Naive B cell (primary cell): Measurements from ENCODE around the gene RACGAP1. TPM values are rescaled to one million over a fixed set of nuclear protein-coding genes. Genes with fewer than 3 reads are reported as not detected.
"Not testable (repeated sequence)": the region's sequence is repeated elsewhere in the genome, so short reads cannot be mapped to it uniquely, and the experiment has no call there.

Experiments used
- ATAC-seq, 2 donors: fragments of 150-1000 bp; cut with Tn5 transposase; 2 replicates each; pipeline ENCODE4 v1.10.0; 2021; ENCODE audit warnings: low read depth in 2 of 2, mild to moderate bottlenecking in 2 of 2, moderate library complexity in 2 of 2
- DNase-seq: peaks from one replicate; pipeline ENCODE4 v3.0.0; 2022
- H3K27ac Mint-ChIP-seq, 6 donors: one replicate each; pipeline ENCODE4 v1.8.0; 2020 to 2022; ENCODE audit warnings: mild to moderate bottlenecking in 6 of 6, mixed read lengths in 6 of 6, moderate library complexity in 5 of 6, inconsistent platforms in 2 of 6
- H3K27me3 Mint-ChIP-seq, 3 donors: one replicate each; pipeline ENCODE4 v1.8.0; 2021 to 2022; ENCODE audit warnings: mixed read lengths in 3 of 3, mild to moderate bottlenecking in 1 of 3
- H3K36me3 Mint-ChIP-seq, 2 donors: one replicate each; pipeline ENCODE4 v1.8.0; 2020 to 2022; ENCODE audit warnings: mixed read lengths in 2 of 2, inconsistent platforms in 1 of 2, mild to moderate bottlenecking in 1 of 2
- H3K4me1 Mint-ChIP-seq, 3 donors: one replicate each; pipeline ENCODE4 v1.8.0; 2020 to 2022; ENCODE audit warnings: mixed read lengths in 3 of 3, inconsistent platforms in 1 of 3, mild to moderate bottlenecking in 1 of 3, moderate library complexity in 1 of 3
- H3K4me3 Mint-ChIP-seq, 8 donors: one replicate each; pipeline ENCODE4 v1.8.0; 2020 to 2022; ENCODE audit warnings: mild to moderate bottlenecking in 8 of 8, mixed read lengths in 8 of 8, moderate library complexity in 8 of 8, inconsistent platforms in 2 of 8
- H3K9me3 Mint-ChIP-seq, 7 donors: one replicate each; pipeline ENCODE4 v1.8.0; 2020 to 2022; ENCODE audit warnings: mixed read lengths in 7 of 7, mild to moderate bottlenecking in 5 of 7, inconsistent platforms in 2 of 7, moderate library complexity in 1 of 7
- polyA plus RNA-seq, 6 donors: library from polyadenylated mRNA; unstranded; fragments of 300-500 nt; fragmentation: Illumina TruSeq; gene quantifications; one replicate each; pipeline ENCODE4 v1.2.3, GENCODE V29; 2021; ENCODE audit warnings: low read depth in 6 of 6

The RACGAP1 gene
- polyA plus RNA-seq, 6 donors from 2014 or later: 4.7 to 9.0 (median 8.7) TPM; not detected in 1

DNA sequence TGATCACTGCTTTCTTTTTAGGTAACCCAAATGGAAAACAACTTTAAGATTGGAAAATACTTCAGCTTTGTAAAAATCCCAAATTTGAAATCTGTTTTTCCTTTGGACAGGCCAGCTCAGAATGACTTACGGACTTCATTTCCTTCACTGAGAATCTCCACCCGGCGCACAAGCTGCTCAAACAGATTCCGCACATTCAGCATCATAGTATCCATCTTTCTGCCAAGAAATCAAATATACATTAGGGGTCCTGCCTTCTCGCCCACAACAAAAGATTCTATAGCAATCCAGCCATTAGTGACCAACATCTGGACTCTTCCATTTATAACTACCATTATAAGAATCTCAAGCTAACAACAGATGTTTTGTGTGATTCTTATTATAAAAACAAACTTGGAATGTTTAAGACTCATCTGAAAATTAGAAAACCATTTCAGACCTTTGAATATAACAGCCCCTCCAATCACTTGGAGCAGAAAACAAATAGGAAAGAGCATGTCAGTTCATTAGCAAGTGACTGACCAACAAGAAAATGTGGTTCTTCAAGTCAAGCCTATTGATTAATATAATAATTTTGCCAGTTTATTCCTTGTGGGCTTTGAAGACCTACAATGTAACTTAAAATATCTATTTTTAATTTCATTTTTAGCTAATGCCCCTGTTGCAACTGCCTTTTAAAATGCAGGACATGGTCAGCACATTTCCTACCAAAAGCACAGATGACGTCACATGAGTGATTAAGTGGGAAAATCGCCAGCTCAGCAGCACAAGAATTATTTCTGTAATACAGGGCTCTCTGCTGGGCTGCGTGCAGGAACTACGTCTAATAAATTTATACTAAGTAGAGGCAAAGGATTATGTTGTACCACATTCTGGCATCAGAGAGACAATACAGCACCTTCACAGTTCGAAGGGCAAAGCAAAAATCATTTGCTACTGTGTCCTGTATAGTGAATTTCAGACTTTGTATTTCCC lies 8.5 kb downstream of the RACGAP1 start:
- Mint-ChIP-seq H3K36me3 (no peaks in the 10 kb centered on the region), H3K4me3 (no peak overlapping the region), H3K27me3 (no peaks in the 10 kb centered on the region), H3K9me3 (no peaks in the 10 kb centered on the region), H3K27ac (no peak overlapping the region), H3K4me1 (peaks cover 0 to 4% (median 0%) of the 10 kb centered on the region in 3 donors)
- ATAC-seq (no peak), DNase-seq (no peak)

DNA sequence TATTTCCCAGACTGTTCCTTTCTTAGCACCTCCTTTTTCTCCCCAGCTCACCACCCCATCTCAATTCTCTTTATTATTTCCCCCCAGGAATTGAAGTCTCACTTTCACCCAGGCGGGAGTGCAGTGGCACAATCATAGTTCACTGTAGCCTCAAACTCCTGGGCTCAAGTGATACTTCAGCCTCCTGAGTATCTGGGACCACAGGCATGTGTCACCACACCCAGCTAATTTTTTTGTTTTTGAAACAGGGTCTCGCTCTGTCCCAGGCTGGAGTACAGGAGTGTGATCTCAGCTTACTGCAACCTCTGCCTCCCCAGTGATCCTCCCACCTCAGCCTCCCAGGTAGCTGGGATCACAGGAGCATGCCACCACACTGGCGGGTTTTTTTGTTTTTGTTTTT lies 11.0 kb downstream of the RACGAP1 start:
- H3K4me1 Mint-ChIP-seq: peaks cover 0 to 4% (median 0%) of the 10 kb centered on the region in 3 donors
- DNase-seq (no peak), ATAC-seq (no peak)
- H3K36me3 Mint-ChIP-seq: no peaks in the 10 kb centered on the region
- no peaks in the 10 kb centered on the region for H3K27me3 Mint-ChIP-seq
- H3K27ac Mint-ChIP-seq: peak overlapping the region in 2 of 6 donors; percentile 10 to 83
- no peak overlapping the region for H3K4me3 Mint-ChIP-seq
- no peaks in the 10 kb centered on the region for H3K9me3 Mint-ChIP-seq

DNA sequence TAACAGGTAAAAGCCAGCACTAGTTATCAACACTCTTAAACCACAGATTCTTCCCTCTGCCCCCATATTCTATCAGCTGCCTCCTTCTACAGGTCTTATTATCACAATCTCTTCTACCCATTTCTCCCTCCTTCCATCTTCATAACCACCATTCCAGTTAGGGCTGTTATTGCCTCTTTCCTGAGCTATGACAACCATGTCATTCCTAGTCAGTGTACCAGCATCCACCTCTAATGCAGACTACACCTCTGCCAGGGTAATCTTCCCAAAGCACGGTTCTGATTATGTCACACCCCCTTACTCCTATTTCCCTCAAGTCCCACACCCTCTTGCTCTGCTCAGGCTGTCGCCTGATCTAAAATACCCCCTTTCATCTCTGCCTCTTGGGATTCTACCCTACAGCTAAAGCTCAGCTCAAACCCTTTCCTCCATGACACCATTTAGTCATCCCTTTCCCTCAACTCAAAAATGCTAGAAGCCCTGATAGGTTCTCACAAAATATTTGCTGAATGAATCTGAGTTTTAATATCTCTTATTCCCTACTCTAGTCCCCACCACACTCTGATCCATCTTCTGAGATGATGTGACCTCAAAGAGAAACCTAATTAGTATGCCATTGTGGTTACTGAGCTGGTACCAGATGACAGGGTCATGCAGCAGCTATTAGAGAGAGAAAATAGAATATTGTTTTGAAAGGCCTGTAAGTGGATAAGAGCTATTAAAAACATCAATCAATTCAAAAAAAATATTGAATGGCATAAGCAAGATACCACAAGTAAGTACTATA lies 11.7 kb downstream of the RACGAP1 start:
- Mint-ChIP-seq H3K27me3 (no peaks in the 10 kb centered on the region), H3K4me1 (no peaks in the 10 kb centered on the region), H3K27ac (peak overlapping the region in 2 of 6 donors; percentile 8 to 33), H3K9me3 (no peaks in the 10 kb centered on the region), H3K36me3 (no peaks in the 10 kb centered on the region), H3K4me3 (no peak overlapping the region)
- no peak for ATAC-seq
- no peak for DNase-seq

GRCh38 chr12:50006754-50007442 lies 18.4 kb downstream of the RACGAP1 start:
- Mint-ChIP-seq H3K36me3 (peaks cover 0 to 8% of the 10 kb centered on the region in 2 donors), H3K27me3 (no peaks in the 10 kb centered on the region), H3K9me3 (no peaks in the 10 kb centered on the region), H3K4me1 (peaks cover 0 to 5% (median 3%) of the 10 kb centered on the region in 3 donors), H3K4me3 (no peak overlapping the region), H3K27ac (no peak overlapping the region)
- DNase-seq (no peak), ATAC-seq (no peak)

GRCh38 chr12:50006280-50006679 lies 19.0 kb downstream of the RACGAP1 start:
- no peaks in the 10 kb centered on the region for H3K9me3 Mint-ChIP-seq
- peaks cover 0 to 5% (median 3%) of the 10 kb centered on the region in 3 donors for H3K4me1 Mint-ChIP-seq
- ATAC-seq: no peak
- no peak overlapping the region for H3K27ac Mint-ChIP-seq
- peak overlapping the region in 1 of 8 donors; percentile 1 for H3K4me3 Mint-ChIP-seq
- H3K36me3 Mint-ChIP-seq: peaks cover 0 to 8% of the 10 kb centered on the region in 2 donors
- no peak for DNase-seq
- H3K27me3 Mint-ChIP-seq: no peaks in the 10 kb centered on the region

GRCh38 chr12:50005175-50005574 lies 20.1 kb downstream of the RACGAP1 start:
- no peaks in the 10 kb centered on the region for H3K9me3 Mint-ChIP-seq
- H3K4me3 Mint-ChIP-seq: no peak overlapping the region
- no peaks in the 10 kb centered on the region for H3K27me3 Mint-ChIP-seq
- H3K36me3 Mint-ChIP-seq: peaks cover 0 to 8% of the 10 kb centered on the region in 2 donors
- DNase-seq (no peak), ATAC-seq (no peak)
- peaks cover 0 to 5% (median 3%) of the 10 kb centered on the region in 3 donors for H3K4me1 Mint-ChIP-seq
- H3K27ac Mint-ChIP-seq: peak overlapping the region in 1 of 6 donors; percentile 36

DNA sequence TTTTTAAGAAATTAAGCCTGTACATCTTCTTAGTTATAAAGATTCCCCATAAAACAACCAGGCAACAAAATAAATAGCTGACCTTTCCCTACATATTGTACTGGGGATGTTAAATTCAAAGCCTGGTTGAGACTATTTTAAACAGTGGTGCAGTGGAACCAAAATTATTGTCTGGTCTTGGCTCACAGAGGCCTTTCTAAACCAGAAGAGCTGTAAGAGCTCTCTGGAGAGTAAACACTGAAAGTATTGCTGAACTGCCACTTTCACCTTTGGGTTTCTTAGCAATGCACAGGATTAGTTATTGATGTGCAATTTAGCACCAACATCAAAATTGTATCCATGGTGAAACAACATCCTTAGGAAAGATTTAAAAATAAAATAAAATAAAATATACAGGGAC lies 20.6 kb downstream of the RACGAP1 start:
- Mint-ChIP-seq H3K9me3 (no peaks in the 10 kb centered on the region), H3K4me1 (peaks cover 0 to 5% (median 3%) of the 10 kb centered on the region in 3 donors), H3K27ac (no peak overlapping the region), H3K27me3 (no peaks in the 10 kb centered on the region), H3K36me3 (peaks cover 0 to 8% of the 10 kb centered on the region in 2 donors), H3K4me3 (no peak overlapping the region)
- DNase-seq: no peak
- no peak for ATAC-seq

GRCh38 chr12:50003595-50003994 lies 21.7 kb downstream of the RACGAP1 start:
- H3K27me3 Mint-ChIP-seq: no peaks in the 10 kb centered on the region
- ATAC-seq: no peak
- H3K4me3 Mint-ChIP-seq: no peak overlapping the region
- H3K9me3 Mint-ChIP-seq: no peaks in the 10 kb centered on the region
- no peak for DNase-seq
- H3K27ac Mint-ChIP-seq: no peak overlapping the region
- H3K4me1 Mint-ChIP-seq: peaks cover 0 to 5% (median 3%) of the 10 kb centered on the region in 3 donors
- peaks cover 0 to 15% of the 10 kb centered on the region in 2 donors for H3K36me3 Mint-ChIP-seq

DNA sequence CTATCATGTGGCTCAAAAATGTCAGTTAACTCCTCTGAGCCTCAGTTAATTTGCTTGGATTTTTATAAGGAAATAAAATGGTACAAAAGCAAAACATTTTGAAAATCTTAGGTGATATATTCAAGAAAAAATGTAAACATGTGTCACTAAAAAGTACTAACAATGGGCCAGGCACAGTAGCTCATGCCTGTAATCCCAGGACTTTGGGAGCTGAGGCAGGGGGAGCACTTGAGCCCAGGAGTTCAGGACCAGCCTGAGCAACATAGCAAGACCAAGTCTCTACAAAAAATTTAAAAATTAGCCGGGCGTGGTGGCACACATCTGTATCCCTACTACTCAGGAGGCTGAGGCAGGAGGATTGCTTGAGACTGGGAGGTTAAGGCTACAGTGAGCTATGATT lies 26.8 kb downstream of the RACGAP1 start:
- peaks cover 10 to 26% of the 10 kb centered on the region in 2 donors for H3K36me3 Mint-ChIP-seq
- no peaks in the 10 kb centered on the region for H3K9me3 Mint-ChIP-seq
- no peak overlapping the region for H3K4me3 Mint-ChIP-seq
- no peaks in the 10 kb centered on the region for H3K4me1 Mint-ChIP-seq
- no peaks in the 10 kb centered on the region for H3K27me3 Mint-ChIP-seq
- DNase-seq (no peak), ATAC-seq (no peak)
- H3K27ac Mint-ChIP-seq: no peak overlapping the region

GRCh38 chr12:49990273-49990672 lies 35.0 kb downstream of the RACGAP1 start:
- Mint-ChIP-seq H3K36me3 (peaks cover 15 to 34% of the 10 kb centered on the region in 2 donors), H3K27ac (peak overlapping the region in 1 of 6 donors; percentile 12), H3K9me3 (no peaks in the 10 kb centered on the region), H3K4me1 (no peaks in the 10 kb centered on the region), H3K4me3 (no peak overlapping the region), H3K27me3 (no peaks in the 10 kb centered on the region)
- no peak for ATAC-seq
- DNase-seq: no peak

- H3K27ac Mint-ChIP-seq: peak overlapping the region in 1 of 6 donors; percentile 16
- peaks cover 15 to 30% of the 10 kb centered on the region in 2 donors for H3K36me3 Mint-ChIP-seq
- not testable (repeated sequence) for H3K27me3 Mint-ChIP-seq, H3K4me1 Mint-ChIP-seq, H3K9me3 Mint-ChIP-seq, H3K4me3 Mint-ChIP-seq, DNase-seq, ATAC-seq
Observed at GRCh38 chr12:49989400-49989799, 35.9 kb downstream of the RACGAP1 start.

DNA sequence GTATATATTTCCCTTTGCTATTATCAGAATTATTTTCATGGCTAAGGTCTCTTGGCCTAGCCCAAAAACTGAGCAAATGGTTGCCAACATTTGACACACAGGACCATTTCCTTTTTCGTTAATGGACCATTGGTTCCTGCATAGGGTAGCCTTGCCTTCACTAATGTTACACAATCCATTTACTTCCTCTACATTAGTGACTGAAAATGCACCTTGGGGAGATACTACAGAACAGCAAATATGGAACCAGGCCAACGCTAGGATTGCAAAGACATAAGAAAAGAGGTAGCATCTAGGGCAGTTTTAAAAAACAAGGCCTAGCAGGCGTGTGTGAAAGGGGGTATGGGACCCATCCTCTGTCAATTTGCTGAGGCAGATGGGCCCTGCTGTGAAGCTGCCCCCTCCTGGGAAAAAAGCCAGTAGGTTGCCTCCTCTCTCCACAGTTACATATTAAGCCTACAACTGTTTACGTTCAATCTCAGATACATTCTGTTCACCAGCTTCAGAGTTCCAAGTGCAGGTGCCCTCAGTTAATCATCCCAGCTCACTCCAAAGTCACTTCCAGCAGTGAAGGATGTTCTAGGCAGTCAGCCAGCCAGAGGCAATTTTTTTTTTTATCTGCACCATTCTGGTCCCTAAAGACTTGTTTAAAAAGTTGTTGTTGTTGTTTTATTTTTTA lies 37.5 kb downstream of the RACGAP1 start:
- Mint-ChIP-seq H3K27me3 (no peaks in the 10 kb centered on the region), H3K36me3 (peaks cover 8 to 19% of the 10 kb centered on the region in 2 donors), H3K4me3 (no peak overlapping the region), H3K4me1 (no peaks in the 10 kb centered on the region), H3K9me3 (no peaks in the 10 kb centered on the region), H3K27ac (no peak overlapping the region)
- ATAC-seq (no peak), DNase-seq (no peak)

DNA sequence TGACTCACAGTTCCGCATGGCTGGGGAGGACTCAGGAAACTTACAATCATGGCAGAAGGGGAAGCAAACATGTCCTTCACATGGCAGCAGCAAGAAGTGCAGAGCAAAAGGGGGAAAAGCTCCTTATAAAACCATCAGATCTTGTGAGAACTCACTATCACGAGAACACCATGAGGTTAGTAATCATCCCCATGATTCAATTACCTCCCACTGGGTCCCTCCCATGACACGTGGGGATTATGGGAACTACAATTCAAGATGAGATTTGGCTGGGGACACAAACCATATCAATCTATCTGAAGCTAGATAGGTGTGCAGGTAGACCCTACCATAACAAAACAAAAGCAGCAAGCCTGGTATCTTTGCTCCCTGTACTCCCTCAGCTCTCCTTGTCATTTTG lies 38.8 kb downstream of the RACGAP1 start:
- H3K4me1 Mint-ChIP-seq, DNase-seq, H3K36me3 Mint-ChIP-seq, H3K27me3 Mint-ChIP-seq, H3K27ac Mint-ChIP-seq, H3K9me3 Mint-ChIP-seq, H3K4me3 Mint-ChIP-seq, ATAC-seq: not testable (repeated sequence)
